Neuronal stem cell (in vitro differentiated cells): ENCODE data around the gene ZBTB32.
A peak's percentile ranks its signal among the peaks of the same experiment; 100 is the strongest.

Experiments
- DNase-seq: peaks from one replicate; pipeline ENCODE4 v3.0.0-alpha.2; 2013; ENCODE audit warnings: low spot score
- H2AFZ ChIP-seq: one replicate; pipeline ENCODE4 v1.6.1; 2013; ENCODE audit warnings: mild to moderate bottlenecking, low read length, inconsistent platforms
- H2AK5ac ChIP-seq: 2 replicates; pipeline ENCODE4 v1.6.1; 2013; ENCODE audit warnings: low read depth, mild to moderate bottlenecking, inconsistent platforms, low read length, moderate library complexity, mixed read lengths
- H2BK120ac ChIP-seq: 2 replicates; pipeline ENCODE4 v1.6.1; 2013; ENCODE audit warnings: low read depth, mild to moderate bottlenecking, inconsistent platforms, low read length, moderate library complexity, mixed read lengths
- H2BK12ac ChIP-seq: one replicate; pipeline ENCODE4 v1.6.1; 2013; ENCODE audit warnings: low read length, inconsistent platforms
- H2BK15ac ChIP-seq: 2 replicates; pipeline ENCODE4 v1.6.1; 2013; ENCODE audit warnings: mild to moderate bottlenecking, low read length, inconsistent platforms, mixed read lengths
- H2BK5ac ChIP-seq: one replicate; pipeline ENCODE4 v1.6.1; 2013; ENCODE audit warnings: inconsistent platforms, mild to moderate bottlenecking, low read length, moderate library complexity
- H3K14ac ChIP-seq: one replicate; pipeline ENCODE4 v1.6.1; 2013; ENCODE audit warnings: low read length, inconsistent platforms
- H3K18ac ChIP-seq: 2 replicates; pipeline ENCODE4 v1.6.1; 2013; ENCODE audit warnings: low read length, inconsistent platforms
- H3K23ac ChIP-seq: 2 replicates; pipeline ENCODE4 v1.6.1; 2013; ENCODE audit warnings: low read depth, mild to moderate bottlenecking, mixed read lengths, low read length, inconsistent platforms; ENCODE audit not compliant: poor library complexity
- H3K27ac ChIP-seq: replicated peaks from 3 replicates; pipeline ENCODE4 v1.5.1; 2013; ENCODE audit warnings: low read length, inconsistent platforms
- H3K27me3 ChIP-seq, 3 experiments: 2 replicates each; pipeline ENCODE4 v1.6.1; 2013; ENCODE audit warnings: low read length in 3 of 3, mild to moderate bottlenecking in 2 of 3, inconsistent platforms in 1 of 3, low read depth in 1 of 3, mixed read lengths in 1 of 3, moderate library complexity in 1 of 3; ENCODE audit not compliant: control insufficient read depth in 3 of 3, insufficient read depth in 3 of 3
- H3K36me3 ChIP-seq, 2 donors: replicated peaks in 1 of 2; 2 replicates each; pipeline ENCODE4 v1.6.1; 2013; ENCODE audit warnings: low read length in 2 of 2; ENCODE audit not compliant: control insufficient read depth in 2 of 2, insufficient read depth in 2 of 2
- H3K4ac ChIP-seq: 2 replicates; pipeline ENCODE4 v1.6.1; 2013; ENCODE audit warnings: inconsistent platforms, mild to moderate bottlenecking, low read length, moderate library complexity
- H3K4me1 ChIP-seq, 2 donors: 1 replicate in 1 of 2; 2 replicates in 1 of 2; pipeline ENCODE4 v1.6.1; 2013; ENCODE audit warnings: low read length in 2 of 2, low read depth in 1 of 2; ENCODE audit not compliant: control insufficient read depth in 2 of 2, insufficient read depth in 1 of 2
- H3K4me2 ChIP-seq: one replicate; pipeline ENCODE4 v1.6.1; 2013; ENCODE audit warnings: mild to moderate bottlenecking, low read length, inconsistent platforms; ENCODE audit not compliant: insufficient read depth, poor library complexity, severe bottlenecking
- H3K4me3 ChIP-seq, 2 donors: 2 replicates each; pipeline ENCODE4 v1.5.1; 2013; ENCODE audit warnings: low read length in 2 of 2, mild to moderate bottlenecking in 2 of 2, inconsistent platforms in 1 of 2, moderate library complexity in 1 of 2
- H3K79me1 ChIP-seq: one replicate; pipeline ENCODE4 v1.6.1; 2013; ENCODE audit warnings: low read depth, mild to moderate bottlenecking, inconsistent platforms, low read length, moderate library complexity
- H3K9ac ChIP-seq: one replicate; pipeline ENCODE4 v1.6.1; 2013; ENCODE audit warnings: mild to moderate bottlenecking, low read depth, low read length, inconsistent platforms; ENCODE audit not compliant: poor library complexity
- H3K9me3 ChIP-seq, 2 donors: replicated peaks in 1 of 2; 2 replicates each; pipeline versions ENCODE3 to v1.6.1; 2013; ENCODE audit warnings: low read length in 2 of 2, mild to moderate bottlenecking in 2 of 2, inconsistent platforms in 1 of 2, low read depth in 1 of 2, mixed read lengths in 1 of 2, moderate library complexity in 1 of 2; ENCODE audit not compliant: control insufficient read depth in 2 of 2, insufficient read depth in 1 of 2
- H4K8ac ChIP-seq: one replicate; pipeline ENCODE4 v1.6.1; 2013; ENCODE audit warnings: low read depth, mild to moderate bottlenecking, inconsistent platforms, low read length, moderate library complexity
- H4K91ac ChIP-seq: one replicate; pipeline ENCODE4 v1.6.1; 2013; ENCODE audit warnings: low read length, low read depth, mild to moderate bottlenecking, inconsistent platforms; ENCODE audit not compliant: poor library complexity
- WGBS, 2 donors: extraction: QIAGEN DNeasy Blood & Tissue Kit; methylation state at CpG; one replicate each; pipeline ENCODE4 v1.1.7; 2013; ENCODE audit warnings: missing lambda C conversion rate in 2 of 2, mixed read lengths in 1 of 2; ENCODE audit not compliant: insufficient read length in 2 of 2, insufficient replicate concordance in 1 of 2; ENCODE audit errors: extremely low coverage in 2 of 2; 5-methylcytosine and 5-hydroxymethylcytosine counted together

Gene ZBTB32

GRCh38 chr19:35670686-35671085, 33.7 kb upstream of the ZBTB32 start:
- H3K9me3 ChIP-seq, result peaks cover 0 to 3% of the 10 kb centered on the region in 2 donors
- no peak overlapping the region for H2BK12ac ChIP-seq
- H4K8ac ChIP-seq, result no peak overlapping the region
- peaks cover 0 to 5% of the 10 kb centered on the region in 2 donors for H3K4me1 ChIP-seq
- no peak overlapping the region for H2BK5ac ChIP-seq
- no peak overlapping the region for H3K14ac ChIP-seq
- no peak overlapping the region for H3K4me3 ChIP-seq
- H3K9ac ChIP-seq, result no peak overlapping the region
- H3K79me1 ChIP-seq, result no peaks in the 10 kb centered on the region
- no CpG with 5 or more reads among the region's 1 CpG for WGBS, 2 donors
- no peak overlapping the region for H3K4ac ChIP-seq
- no peak overlapping the region for H2AK5ac ChIP-seq
- DNase-seq, result no peak
- H2AFZ ChIP-seq, result no peak overlapping the region
- H3K4me2 ChIP-seq, result no peak overlapping the region
- H4K91ac ChIP-seq, result no peak overlapping the region
- H3K23ac ChIP-seq, result no peak overlapping the region
- no peak overlapping the region for H3K18ac ChIP-seq
- H2BK15ac ChIP-seq, result no peak overlapping the region
- peaks cover 0 to 18% (median 10%) of the 10 kb centered on the region in 3 experiments for H3K27me3 ChIP-seq
- H3K36me3 ChIP-seq, result no peaks in the 10 kb centered on the region
- no peak overlapping the region for H2BK120ac ChIP-seq
- no peak overlapping the region for H3K27ac ChIP-seq

- H3K4ac ChIP-seq, result no peak overlapping the region
- no peak overlapping the region for H2AFZ ChIP-seq
- peaks cover 0 to 5% of the 10 kb centered on the region in 2 donors for H3K4me1 ChIP-seq
- no peak overlapping the region for H2AK5ac ChIP-seq
- H3K27me3 ChIP-seq, result peaks cover 0 to 18% (median 10%) of the 10 kb centered on the region in 3 experiments
- H2BK120ac ChIP-seq, result no peak overlapping the region
- no peak overlapping the region for H3K4me3 ChIP-seq
- H4K8ac ChIP-seq, result no peak overlapping the region
- H3K4me2 ChIP-seq, result no peak overlapping the region
- H3K23ac ChIP-seq, result no peak overlapping the region
- H3K14ac ChIP-seq, result no peak overlapping the region
- H2BK12ac ChIP-seq, result no peak overlapping the region
- no peak for DNase-seq
- peaks cover 0 to 3% of the 10 kb centered on the region in 2 donors for H3K9me3 ChIP-seq
- H3K36me3 ChIP-seq, result no peaks in the 10 kb centered on the region
- WGBS, 2 donors, result no CpG with 5 or more reads among the region's 3 CpGs
- H3K79me1 ChIP-seq, result no peaks in the 10 kb centered on the region
- no peak overlapping the region for H3K9ac ChIP-seq
- H2BK15ac ChIP-seq, result no peak overlapping the region
- H3K18ac ChIP-seq, result no peak overlapping the region
- no peak overlapping the region for H3K27ac ChIP-seq
- H4K91ac ChIP-seq, result no peak overlapping the region
- H2BK5ac ChIP-seq, result no peak overlapping the region
These were observed 32.5 kb upstream of the ZBTB32 start for GRCh38 chr19:35671818-35672217.

- Histone ChIP-seq H3K79me1 (no peaks in the 10 kb centered on the region), H3K36me3 (no peaks in the 10 kb centered on the region), H3K9ac (peak overlapping the region; percentile 88), H3K27ac (no peak overlapping the region), H2AK5ac (no peak overlapping the region), H3K4me3 (peak overlapping the region; percentile 22 to 77), H4K91ac (no peak overlapping the region), H3K14ac (no peak overlapping the region), H3K23ac (peak overlapping the region; percentile 52), H4K8ac (peak overlapping the region; percentile 86), H3K4me2 (peak overlapping the region; percentile 58), H3K4ac (no peak overlapping the region), H2BK120ac (no peak overlapping the region), H3K4me1 (peaks cover 0 to 5% of the 10 kb centered on the region in 2 donors), H3K18ac (peak overlapping the region; percentile 84), H3K27me3 (peaks cover 0 to 18% (median 10%) of the 10 kb centered on the region in 3 experiments), H3K9me3 (peaks cover 0 to 3% of the 10 kb centered on the region in 2 donors), H2BK5ac (no peak overlapping the region), H2BK15ac (no peak overlapping the region), H2BK12ac (peak overlapping the region; percentile 30), H2AFZ (peak overlapping the region; percentile 92)
- no CpG with 5 or more reads among the region's 39 CpGs for WGBS, 2 donors
- DNase-seq, result no peak
These were observed 31.1 kb upstream of the ZBTB32 start for GRCh38 chr19:35673121-35673804.

GRCh38 chr19:35675589-35676140, 28.7 kb upstream of the ZBTB32 start:
- H2AFZ ChIP-seq, result no peak overlapping the region
- H3K4me2 ChIP-seq, result no peak overlapping the region
- H3K4ac ChIP-seq, result no peak overlapping the region
- WGBS, 2 donors, result no CpG with 5 or more reads among the region's 15 CpGs
- H3K9ac ChIP-seq, result peak overlapping the region; percentile 21
- H2AK5ac ChIP-seq, result peak overlapping the region; percentile 75
- H3K4me1 ChIP-seq, result peaks cover 0 to 5% of the 10 kb centered on the region in 2 donors
- H3K79me1 ChIP-seq, result no peaks in the 10 kb centered on the region
- H2BK120ac ChIP-seq, result no peak overlapping the region
- H3K4me3 ChIP-seq, result no peak overlapping the region
- peak overlapping the region; percentile 17 for H3K18ac ChIP-seq
- peaks cover 0 to 23% (median 10%) of the 10 kb centered on the region in 3 experiments for H3K27me3 ChIP-seq
- no peak overlapping the region for H2BK5ac ChIP-seq
- DNase-seq, result no peak
- peak overlapping the region; percentile 48 for H4K8ac ChIP-seq
- peaks cover 0 to 3% of the 10 kb centered on the region in 2 donors for H3K9me3 ChIP-seq
- H2BK12ac ChIP-seq, result peak overlapping the region; percentile 84
- H3K14ac ChIP-seq, result peak overlapping the region; percentile 82
- no peak overlapping the region for H4K91ac ChIP-seq
- no peak overlapping the region for H3K23ac ChIP-seq
- no peak overlapping the region for H2BK15ac ChIP-seq
- H3K36me3 ChIP-seq, result no peaks in the 10 kb centered on the region
- no peak overlapping the region for H3K27ac ChIP-seq
